ENCODE measurements around the gene ROBO1.

ROBO1 gene

DNA sequence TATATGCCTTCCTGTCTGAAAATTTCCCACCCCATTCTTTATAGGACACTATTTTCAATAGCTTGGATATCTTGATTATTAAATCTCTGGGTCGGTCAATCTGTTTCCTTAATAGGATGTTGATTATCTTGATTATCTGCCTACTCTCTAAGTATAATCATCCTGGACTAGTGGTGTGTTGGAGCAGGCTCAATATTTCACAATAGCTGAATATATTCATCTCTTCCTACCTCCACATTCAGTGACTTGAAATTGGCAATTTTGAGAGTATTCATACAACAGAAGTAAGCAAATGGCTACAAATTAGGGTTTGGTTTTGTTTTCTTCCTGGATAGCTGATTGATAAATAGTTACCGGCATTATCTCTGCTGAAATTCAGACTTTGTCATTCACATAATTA lies 1162.6 kb downstream of the ROBO1 start:
- DNase-seq (ENCODE audit: low read depth), result peak; percentile 14
- TF ChIP-seq CTCF (conservative IDR thresholded peaks at IDR 0.05; ENCODE audit: control insufficient read depth, insufficient read depth, low read depth, low read length), result no peak
- no peak overlapping the region for H3K4me3 ChIP-seq (ENCODE audit: control insufficient read depth, low read depth, low read length)

- TF ChIP-seq CTCF (conservative IDR thresholded peaks at IDR 0.05; ENCODE audit: control insufficient read depth, insufficient read depth, low read depth, low read length), result no peak
- H3K4me3 ChIP-seq (ENCODE audit: control insufficient read depth, low read depth, low read length), result no peak overlapping the region
- DNase-seq (ENCODE audit: low read depth), result peak; percentile 89
Observed at GRCh38 chr3:78604341-78604740, 1163.5 kb downstream of the ROBO1 start.

GRCh38 chr3:78601249-78601648 lies 1166.5 kb downstream of the ROBO1 start:
- no peak for TF ChIP-seq CTCF (conservative IDR thresholded peaks at IDR 0.05; ENCODE audit: control insufficient read depth, insufficient read depth, low read depth, low read length)
- DNase-seq (ENCODE audit: low read depth), result peak; percentile 15
- H3K4me3 ChIP-seq (ENCODE audit: control insufficient read depth, low read depth, low read length), result no peak overlapping the region

DNA sequence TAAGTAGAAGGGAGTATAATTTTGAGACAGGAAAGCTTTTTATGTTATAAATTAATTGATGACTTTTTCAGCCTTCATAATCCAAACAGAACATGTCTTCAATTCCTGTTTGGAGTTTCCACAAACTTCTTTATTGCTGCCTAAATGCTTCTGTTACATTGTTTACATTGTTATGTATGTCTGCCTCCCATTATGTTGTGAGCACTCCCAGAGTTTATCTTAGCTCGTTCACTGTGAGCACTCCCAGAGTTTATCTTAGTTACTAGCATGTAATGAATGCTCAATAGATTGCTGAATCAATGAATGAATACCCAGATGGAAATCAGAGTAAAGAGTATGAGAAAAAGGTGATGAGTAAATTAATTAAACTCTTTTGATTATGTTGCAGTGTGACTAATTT lies 1178.0 kb downstream of the ROBO1 start:
- no peak for TF ChIP-seq CTCF (conservative IDR thresholded peaks at IDR 0.05; ENCODE audit: control insufficient read depth, insufficient read depth, low read depth, low read length)
- no peak overlapping the region for H3K4me3 ChIP-seq (ENCODE audit: control insufficient read depth, low read depth, low read length)
- DNase-seq (ENCODE audit: low read depth), result no peak

GRCh38 chr3:78588906-78589621 lies 1178.7 kb downstream of the ROBO1 start:
- TF ChIP-seq CTCF (conservative IDR thresholded peaks at IDR 0.05; ENCODE audit: control insufficient read depth, insufficient read depth, low read depth, low read length), result no peak
- DNase-seq (ENCODE audit: low read depth), result no peak
- no peak overlapping the region for H3K4me3 ChIP-seq (ENCODE audit: control insufficient read depth, low read depth, low read length)

- no peak for TF ChIP-seq CTCF (conservative IDR thresholded peaks at IDR 0.05; ENCODE audit: control insufficient read depth, insufficient read depth, low read depth, low read length)
- no peak overlapping the region for H3K4me3 ChIP-seq (ENCODE audit: control insufficient read depth, low read depth, low read length)
- peak; percentile 3 for DNase-seq (ENCODE audit: low read depth)
Observed at GRCh38 chr3:78580681-78581080, 1187.1 kb downstream of the ROBO1 start.

DNA sequence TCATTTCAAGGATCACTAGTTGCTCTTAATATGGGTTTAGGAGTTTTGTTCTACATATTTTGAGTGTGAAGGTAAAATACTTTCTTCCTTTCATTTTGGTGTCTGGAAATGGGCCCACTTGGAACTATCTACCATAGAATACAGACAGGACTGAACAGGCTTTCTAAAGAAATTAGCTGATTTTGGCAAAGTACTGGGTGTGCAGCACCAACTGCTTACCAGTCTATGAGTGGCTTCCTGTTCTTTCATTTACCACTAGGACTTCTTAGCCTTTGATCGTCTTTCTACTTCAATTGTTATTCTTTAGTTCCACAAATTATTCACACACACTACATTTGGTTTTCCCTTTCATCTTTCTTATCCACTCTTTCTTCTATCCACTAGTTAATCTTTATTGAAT lies 1196.3 kb downstream of the ROBO1 start:
- TF ChIP-seq CTCF (conservative IDR thresholded peaks at IDR 0.05; ENCODE audit: control insufficient read depth, insufficient read depth, low read depth, low read length), result no peak
- no peak for DNase-seq (ENCODE audit: low read depth)
- H3K4me3 ChIP-seq (ENCODE audit: control insufficient read depth, low read depth, low read length), result no peak overlapping the region
